Measurements from ENCODE around the gene CAMSAP3.

DNA sequence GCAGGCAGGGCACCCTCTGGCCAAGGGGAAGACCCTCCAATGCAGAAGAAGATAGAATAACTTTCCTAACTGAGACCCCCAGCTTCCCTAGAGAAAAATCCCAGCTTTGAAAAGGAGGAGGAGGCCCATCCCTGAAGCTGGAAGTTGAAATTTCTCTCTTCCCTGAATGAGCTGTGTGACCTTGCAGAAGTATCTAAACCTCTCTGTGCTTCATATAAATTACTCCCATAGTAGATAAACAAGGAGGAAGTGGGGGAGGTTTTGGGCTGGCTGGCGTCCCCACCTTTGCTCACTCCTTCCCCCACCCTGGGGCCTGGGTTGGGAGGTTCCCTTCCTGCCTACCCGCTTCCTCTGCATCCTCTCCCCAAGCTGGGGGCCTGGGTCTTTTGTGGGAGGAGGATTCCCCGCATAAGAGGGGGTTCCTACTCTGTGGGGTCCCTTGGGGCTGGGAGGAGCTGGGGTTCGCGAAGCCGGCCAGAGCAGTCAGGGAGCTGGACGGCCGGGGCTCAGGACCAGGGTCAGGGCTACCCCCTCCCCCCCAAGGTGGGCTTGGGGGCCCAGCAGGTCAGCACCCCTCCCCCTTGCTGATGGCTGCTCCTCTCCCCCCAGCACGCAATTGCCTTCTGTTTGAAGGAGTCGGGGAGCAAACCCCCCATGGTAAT lies 11.7 kb downstream of the CAMSAP3 start:
- TF ChIP-seq, protein P1, sequence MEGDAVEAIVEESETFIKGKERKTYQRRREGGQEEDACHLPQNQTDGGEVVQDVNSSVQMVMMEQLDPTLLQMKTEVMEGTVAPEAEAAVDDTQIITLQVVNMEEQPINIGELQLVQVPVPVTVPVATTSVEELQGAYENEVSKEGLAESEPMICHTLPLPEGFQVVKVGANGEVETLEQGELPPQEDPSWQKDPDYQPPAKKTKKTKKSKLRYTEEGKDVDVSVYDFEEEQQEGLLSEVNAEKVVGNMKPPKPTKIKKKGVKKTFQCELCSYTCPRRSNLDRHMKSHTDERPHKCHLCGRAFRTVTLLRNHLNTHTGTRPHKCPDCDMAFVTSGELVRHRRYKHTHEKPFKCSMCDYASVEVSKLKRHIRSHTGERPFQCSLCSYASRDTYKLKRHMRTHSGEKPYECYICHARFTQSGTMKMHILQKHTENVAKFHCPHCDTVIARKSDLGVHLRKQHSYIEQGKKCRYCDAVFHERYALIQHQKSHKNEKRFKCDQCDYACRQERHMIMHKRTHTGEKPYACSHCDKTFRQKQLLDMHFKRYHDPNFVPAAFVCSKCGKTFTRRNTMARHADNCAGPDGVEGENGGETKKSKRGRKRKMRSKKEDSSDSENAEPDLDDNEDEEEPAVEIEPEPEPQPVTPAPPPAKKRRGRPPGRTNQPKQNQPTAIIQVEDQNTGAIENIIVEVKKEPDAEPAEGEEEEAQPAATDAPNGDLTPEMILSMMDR (IDR thresholded peaks at IDR 0.05 in 8 of 11, conservative IDR thresholded peaks at IDR 0.05 in 3 of 11) = no peak
- TF ChIP-seq POLR2AphosphoS5 (IDR thresholded peaks at IDR 0.05) = no peak

All from spleen (tissue), 7 donors.